HG03378 (cell line): ENCODE measurements around the gene RBM44.

Experiments
- ATAC-seq: cut with Tn5 transposase; IDR thresholded peaks from one replicate; pipeline ENCODE4 v1.9.1; 2021; ENCODE audit warnings: mild to moderate bottlenecking, moderate library complexity; ENCODE audit not compliant: unreplicated experiment

RBM44 gene

DNA sequence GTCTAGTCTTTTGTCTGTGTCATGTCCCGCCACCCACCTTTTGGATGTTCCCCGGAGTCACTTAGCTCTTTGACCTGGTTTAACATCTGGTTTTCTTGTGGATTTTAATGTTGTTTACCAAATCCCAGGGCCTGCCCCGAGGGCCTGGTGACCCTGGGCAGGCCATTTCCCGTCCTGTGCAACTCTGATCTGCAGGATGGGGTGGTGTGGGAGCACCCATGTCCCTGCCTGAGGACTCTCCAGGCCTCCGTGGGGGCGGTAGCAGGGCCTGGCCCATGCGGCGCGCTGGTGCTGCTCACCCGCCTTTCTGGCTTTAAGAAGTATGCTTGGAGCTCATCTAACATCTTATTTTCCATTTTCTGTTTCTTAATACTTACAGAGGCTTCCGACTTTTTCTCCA is 71.5 kb downstream of the RBM44 start:
- no peak for ATAC-seq

DNA sequence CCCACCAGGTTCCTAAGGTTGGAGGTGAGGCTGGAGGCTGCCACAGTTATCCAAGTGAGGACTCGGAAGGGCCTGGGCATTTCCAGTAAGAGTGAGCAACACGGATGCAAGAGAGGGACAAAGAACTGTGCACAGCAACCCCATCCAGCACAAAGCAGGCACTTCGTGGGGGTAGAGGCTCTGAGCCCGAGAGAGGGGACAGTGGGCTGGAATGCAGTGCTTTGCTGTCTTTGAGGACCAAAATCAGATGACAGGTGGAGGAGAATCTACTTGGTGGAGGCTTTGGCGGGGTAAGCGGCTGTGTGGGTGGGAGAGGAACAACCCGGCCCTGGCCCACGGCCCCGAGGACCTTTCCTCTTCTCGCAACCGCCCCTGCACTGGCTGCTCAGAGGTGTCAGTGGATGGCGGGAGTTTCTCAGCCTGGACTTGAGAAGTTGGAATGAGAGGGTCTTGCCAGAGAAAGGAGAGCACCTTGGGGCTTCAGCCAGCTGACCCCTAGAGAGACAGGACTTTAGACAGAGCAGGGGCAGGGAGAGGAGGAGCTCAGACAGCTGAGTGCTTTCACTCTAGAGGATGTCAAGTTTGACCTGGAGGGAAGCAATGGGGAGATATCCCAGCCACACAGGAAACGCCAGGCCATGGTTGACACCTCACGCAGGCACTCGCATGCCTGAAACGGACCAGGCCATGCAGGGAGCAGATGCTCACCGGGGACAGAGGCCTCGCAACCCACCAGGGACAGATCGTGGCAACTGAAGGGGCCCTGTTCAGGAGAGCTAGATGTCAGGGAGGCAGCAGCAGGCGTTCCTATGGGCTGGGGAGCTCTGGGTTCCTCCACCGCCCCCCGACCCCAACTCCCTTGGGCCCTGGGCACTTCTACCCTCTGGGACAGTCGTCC is 72.4 kb downstream of the RBM44 start:
- no peak for ATAC-seq

DNA sequence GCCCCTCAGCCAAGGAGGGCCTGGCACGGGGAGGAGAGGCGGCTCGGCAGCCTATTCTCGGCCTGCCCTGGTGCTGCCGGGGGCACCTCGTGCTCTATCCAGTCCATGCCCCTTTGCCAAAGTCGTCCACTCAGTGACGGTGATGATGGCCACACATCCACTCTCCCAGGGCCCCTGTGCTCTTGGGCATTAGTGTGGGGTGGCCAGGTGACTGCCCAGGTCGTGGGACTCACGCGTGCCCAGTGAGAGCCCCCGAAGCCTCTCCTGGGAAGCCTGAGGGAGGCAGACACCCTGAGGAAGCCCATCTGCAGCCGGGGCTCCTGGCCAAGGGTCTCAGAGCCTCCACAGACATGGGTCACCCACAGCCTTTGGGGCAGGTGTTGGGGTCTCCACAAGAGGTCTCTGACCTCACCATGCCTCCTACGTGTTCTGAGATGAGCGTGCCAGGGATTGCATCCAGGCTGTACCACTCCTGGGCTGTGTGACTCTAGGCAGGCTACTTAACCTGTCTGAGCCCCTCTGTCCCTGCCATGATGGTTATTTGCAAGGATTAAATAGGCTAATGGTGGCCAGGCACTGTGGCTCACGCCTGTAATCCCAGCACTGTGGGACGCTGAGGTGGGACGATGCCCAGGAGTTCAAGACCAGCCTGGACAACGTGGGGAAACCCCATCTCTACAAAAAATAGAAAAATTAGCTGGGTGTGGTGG is 73.8 kb downstream of the RBM44 start:
- no peak for ATAC-seq

DNA sequence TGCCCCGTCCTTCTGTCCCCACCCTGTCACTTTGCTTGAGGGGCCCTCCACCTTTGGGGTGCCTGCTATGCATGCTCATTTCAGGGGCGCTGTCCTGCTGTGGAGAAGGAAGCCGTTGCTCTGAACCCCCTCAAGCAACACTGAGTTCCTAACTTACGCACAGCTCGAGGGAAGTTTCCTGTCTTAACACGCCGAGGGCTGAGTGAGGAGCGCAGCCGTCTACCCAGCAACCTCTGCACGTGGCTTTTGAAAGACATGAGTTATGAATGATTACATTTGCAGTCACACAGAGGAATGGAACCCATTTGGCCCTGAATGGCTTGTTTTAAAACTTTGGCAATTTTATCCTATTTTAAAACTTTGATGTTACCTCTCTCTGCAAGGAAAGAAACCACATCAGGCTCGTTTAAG is 74.8 kb downstream of the RBM44 start:
- ATAC-seq: no peak

DNA sequence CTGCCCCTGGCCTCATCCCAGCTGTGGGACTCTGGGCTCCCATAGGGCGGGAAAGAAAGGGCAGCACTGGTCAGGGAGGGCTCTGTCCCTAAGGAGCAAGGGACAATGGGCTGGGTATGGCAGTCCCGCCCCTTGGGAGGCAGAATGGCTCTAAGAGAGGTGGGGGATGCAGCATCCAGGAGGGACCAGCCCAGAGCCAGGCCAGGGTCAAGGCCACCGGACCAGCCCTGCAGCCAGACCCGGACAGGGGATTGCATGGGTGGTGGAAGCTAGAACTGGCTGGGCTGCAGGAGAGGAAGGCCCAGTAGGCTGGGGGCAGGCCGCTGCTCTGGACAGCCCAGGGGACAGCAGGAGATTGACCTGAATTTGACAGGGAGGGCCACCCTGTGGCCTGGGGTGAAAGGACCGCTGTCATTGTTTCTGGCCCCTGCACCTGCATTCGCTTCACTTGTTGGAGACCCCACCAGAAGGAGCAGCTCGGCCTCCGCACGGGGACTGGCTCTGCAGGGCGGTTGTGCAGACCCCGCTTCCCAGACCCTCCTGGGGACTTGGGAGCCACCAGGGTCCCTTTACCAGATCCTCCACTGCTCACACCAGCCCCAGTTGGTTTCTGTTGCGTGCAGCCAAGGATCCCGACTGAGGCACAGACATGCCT is 75.4 kb downstream of the RBM44 start:
- ATAC-seq: no peak

DNA sequence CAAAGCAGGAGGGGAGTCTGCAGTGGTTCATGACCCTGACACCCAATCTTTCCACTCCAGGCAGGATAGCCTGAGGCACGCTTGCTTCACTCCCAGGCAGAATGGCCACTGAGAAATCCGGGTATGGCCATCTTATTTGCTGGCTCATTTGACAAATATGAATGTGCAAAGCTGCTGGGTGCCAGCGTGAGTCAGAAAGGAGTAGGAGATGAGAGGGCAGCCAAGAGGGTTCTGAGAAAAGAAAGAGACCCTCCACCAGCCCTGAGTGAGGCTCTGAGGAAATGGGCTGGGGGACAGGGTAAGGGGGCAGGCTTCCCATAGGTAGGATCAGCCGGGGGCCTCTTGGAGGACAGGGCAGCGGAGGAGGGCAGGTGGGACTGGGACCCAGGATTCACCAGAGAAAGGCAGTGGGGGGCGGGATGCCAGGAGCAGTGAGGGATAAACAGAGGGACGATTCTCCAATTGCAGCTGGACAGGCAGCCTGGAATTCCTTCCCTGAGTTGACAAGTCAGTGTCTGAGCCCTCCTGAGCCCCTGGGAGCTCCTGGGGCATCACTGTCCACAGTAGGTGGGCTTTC is 76.1 kb downstream of the RBM44 start:
- no peak for ATAC-seq

DNA sequence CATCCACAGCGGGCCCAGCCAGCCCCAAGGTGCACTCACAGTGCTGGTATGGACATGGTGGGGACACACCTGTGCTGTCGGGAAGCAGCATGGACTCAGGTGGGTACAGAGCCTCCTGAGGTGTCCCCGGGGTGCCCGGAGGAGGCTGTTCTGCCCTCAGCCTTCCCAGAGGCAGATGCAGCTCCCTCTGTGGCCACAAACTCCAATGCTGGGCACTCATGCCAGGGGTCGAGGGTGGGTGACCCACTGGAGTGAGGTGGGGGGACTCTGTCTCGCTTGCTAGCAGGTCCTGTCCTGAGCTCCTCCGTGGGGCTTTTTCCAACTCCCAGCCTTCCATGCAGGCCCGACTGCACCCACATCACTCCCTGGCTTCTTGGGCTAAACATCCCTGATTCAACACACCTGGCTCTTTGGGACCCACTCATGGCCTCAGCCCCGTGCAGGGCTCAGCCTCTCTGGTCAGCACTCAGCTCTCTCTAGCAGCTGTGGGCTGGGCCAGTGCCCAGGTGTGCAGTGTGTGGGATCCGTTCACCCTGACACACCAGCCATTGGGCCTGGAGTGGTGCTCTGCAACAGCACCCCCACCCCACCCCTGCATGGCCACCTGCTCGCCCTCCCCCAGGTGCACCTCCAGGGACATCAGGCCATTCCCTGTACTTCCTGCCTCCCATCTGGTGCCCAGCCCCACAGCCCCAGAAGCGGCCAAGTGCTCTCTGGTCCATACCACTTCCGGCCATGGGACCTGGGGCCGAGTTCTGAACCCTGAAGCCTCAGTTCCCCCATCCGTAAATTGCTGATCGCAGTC is 76.9 kb downstream of the RBM44 start:
- ATAC-seq: no peak

DNA sequence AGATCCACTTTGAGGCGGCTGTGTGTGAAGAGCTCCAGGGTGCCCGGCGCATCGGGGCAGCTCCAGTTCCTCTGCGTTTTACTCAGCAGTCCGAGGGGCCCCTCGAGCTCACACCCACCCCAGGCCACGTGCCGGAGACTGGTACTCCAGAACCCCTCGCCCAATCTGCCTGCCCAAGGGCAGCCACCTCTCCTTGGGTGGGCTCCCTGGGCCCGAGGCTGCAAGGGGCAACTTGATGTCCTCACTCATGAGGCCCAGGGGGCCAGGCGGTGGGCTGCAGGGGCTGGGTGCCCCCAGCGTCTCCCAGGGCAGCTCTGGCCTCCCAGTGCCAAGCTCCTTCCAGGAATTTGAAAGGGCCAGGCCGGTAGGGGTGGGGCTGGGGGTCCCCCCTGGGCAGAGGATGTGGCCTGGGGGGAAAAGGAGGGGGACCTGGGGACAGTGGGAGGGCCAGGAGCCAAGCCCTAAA is 77.5 kb downstream of the RBM44 start:
- no peak for ATAC-seq

DNA sequence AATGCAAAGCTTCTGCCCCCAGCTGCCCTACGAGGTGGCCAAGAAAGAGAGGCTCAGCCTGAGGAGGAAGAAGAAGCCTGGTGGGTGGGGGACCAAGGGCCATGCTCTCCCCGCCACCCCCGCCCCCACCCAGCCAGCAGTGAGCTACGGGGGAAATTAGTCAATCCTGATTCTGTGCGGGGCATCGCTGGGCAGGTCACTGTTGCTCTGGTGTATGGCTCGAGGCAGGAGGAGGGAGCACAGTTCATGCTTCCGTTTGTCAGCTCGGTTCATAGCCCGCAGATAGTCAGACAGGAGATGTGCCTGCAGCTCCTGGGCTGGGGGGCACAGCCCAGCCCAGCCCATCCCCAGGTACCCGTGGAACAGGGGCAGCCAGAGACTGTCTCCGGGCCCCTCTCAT is 78.0 kb downstream of the RBM44 start:
- ATAC-seq: no peak

DNA sequence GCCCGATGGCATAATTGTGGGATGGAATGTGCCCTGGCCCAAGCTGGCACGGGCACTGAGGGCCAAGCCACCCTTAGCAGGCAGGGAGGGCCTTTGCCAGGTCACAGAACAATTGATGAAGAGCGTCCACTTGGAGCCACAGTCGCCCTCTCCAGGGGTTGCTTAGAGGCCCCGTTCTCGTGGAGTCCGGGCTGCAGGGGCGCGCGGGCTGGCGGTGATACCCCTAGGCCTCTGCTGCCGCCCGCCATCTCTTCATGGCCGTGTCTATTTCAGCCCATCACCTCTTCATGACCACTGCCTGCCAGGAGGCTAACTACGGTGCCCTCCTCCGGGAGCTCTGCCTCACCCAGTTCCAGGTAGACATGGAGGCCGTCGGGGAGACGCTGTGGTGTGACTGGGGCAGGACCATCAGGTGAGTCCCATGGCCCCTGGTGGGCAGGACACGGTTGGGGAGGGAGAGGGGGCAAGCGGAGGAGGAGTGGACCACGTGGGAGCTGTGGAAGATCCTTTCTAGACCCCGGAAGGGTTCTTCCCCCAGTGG is 78.4 kb downstream of the RBM44 start:
- no peak for ATAC-seq

DNA sequence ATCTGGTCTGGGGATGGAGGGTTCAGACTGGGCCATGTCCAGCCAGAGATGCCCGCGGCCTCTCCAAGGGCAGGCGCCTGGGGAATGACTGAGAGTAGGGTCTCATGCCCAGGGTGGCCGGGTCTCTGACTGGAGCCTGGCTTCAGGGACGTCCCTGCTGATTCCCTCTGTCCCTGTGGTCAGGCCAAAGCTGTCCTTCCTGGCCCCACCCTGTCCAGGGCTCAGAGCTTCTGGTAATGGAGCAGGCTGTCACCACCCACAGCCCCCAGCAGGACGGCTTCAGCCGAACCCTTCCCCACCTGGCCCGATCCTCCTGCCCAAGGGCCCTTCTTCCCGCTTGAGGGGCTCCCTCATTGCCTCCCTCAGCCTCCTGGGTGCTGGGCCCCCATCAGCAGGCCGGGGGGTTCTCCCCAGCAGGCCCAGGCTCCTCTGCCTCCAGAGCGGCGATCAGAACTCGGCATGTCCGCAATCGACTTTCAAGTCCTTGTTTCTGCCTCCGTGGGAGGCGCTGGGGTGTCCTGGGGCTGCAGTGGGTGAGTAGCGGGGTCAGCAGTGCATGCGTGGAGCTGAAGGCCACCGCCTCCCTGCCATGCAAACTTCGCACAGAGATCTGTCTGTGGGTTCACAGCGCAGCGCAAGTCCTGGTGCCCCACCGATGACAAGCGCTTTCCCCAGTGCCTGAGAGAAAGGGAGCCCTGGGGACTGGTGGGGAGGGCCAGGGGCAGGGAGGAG is 79.2 kb downstream of the RBM44 start:
- ATAC-seq: no peak

DNA sequence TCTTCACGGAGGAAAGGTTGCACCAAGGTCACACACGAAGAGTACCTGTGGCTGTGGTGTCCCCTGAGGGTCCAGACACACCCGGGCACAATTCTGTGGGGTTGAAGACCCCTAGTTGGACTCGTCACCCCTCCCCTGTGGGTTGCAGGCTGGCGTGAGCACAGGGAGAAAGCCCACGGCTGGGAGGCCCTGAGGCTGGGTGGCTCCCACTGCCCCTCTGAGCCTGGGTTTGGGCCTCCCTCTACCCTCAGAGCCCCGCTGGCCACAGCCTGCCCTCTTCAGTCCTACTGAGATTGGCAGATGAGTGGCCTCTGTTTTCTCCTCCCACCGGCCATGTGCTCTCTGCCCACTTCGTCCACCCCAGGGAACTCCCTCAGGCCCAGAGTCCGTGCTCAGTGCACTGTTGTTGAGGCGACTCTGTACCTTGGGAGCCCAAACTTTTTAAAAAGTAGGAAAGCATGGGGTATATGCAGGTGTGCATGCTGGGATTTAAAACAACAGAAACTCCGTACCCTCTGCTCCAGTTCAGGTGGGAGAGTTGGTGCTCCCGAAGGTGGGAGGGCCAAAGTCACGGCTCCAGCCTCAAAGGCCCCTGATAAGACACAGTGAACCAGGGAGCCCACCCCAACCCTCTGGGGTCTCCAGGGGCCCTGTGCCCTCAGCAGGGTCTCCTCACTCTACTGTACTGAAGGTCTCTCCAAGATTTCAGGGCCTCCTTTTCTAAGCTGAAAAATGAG is 79.9 kb downstream of the RBM44 start:
- ATAC-seq: no peak

DNA sequence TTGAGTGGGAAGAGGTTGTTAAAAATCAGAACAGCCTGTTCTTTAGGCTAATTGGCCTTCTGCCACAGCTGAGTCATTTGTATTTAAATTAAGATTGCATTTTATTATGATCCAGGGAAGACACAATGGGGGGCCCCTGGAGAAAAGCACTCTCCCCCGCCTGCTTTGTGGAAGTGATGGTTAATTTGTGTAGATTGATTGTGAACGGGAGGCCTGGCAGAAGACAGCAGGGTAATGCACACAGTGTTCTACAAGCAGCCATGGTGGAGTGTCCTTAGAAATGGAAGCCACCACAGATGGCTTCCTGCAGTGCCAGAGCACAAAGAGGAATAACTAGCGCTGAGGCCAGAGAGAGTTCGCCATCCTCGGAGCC is 80.5 kb downstream of the RBM44 start:
- ATAC-seq: no peak

DNA sequence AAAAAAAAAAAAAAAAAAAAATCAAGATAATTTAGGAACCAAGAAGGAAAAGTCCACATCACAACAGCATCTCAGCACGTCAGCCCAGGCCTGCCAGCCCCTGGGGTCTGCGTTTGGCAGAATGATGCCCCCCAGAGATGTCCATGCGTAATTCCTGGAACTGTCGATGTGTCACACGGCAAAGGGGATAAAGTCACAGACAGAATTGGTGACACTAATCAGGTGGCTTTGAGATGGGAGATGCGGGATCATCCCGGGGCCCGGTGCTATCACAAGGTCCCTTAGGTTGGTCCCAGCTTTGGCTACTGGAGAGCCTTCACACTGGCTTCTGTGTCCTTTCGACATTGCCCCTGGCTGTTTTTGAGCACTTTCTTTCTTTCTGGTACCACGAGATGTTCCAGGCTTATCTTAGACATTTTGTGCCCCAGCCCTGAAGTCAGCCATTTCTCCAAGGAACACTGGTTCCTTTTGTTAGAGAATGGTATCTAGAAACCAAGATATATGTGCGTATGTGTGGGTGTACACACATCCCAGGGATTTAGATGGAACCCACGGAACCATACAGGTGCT is 81.5 kb downstream of the RBM44 start:
- no peak for ATAC-seq

DNA sequence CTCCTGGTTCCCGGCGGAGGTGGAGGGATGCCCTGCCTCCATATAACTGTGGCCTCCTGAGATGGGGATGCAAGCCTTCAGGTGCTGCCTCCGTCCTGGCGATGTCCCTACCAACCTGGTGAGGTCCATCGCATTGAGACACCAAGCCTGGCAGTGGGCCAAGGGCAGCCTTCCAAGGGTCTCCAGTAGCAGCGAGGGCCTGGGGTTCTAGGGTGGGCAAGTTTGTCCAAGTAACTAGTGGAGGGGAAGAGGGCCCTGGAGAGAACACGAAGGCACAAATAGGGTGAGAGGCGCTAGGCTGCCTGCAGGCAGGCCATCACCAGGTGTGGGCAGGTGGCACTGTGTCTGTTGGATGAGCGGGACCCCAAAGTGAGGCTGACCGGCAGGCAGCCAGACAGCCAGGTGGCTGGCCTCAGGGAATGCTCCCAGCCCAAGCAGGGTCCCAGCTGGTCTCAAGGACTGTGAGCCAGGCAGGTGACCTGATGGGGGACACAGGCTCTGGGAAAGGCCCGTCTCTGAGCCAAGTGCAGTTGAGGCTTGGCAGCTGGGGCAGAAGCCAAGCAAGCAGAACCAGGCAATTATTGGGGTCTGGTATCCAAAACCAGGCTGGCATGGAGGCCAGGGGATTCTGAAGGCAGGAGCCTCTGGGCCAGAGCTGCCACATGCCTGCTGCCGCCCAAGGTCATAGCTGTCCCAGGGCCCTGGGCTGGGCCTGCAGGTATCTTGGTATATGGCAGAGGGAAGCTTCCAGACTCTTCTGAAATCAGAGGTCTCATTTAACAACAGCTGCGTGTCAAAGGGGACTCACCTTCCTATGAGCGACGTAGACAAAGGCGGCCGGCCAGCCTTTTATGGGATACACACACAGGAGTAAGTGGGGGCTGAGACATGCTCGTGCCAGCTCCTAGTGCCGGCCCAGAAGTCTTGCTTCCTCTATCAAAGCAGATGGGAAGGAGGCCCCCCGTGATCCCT is 84.2 kb downstream of the RBM44 start:
- no peak for ATAC-seq

DNA sequence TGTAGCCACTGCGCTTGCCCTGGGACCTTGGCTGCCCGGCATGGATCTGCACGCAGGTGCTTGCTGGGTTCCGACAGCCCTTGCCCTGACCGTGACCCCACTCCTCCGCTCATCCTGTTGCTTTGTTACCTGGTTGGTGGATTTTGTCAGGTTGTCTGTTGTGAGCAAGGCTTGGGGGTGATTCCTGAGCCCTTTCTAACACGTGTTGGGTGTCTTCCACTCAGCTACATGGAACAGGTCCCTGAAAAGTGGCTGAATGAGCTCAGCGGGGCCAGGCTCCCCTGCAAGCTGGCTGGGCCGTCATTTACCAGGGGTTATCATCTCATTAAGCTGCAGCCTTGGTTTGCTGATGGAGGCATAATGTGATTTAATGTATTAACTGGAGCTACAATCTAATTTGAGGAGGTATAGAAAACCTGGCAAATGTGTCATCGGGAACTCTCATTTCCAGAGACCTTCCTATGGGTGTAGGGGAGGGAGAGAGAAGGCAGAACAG is 85.4 kb downstream of the RBM44 start:
- ATAC-seq: no peak

DNA sequence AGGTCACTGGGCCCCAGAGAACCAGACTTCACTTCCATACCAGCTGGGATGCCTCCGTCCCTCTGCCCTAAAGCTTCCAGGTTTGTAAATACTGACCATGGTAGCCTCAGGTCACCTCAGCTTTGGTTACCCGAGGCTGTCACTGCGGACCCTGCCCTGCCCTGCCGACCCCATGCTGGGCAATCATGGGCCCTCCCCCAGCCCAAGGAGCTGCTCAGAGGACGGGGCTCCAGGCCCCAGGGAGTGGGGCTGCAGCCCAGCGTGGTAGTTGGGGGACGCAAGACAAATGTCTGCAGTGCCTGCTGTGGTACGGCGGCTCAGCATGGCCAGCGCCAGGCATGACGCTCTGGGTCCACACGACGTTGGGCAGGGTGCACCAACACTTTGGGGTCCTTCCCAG is 86.1 kb downstream of the RBM44 start:
- ATAC-seq: no peak
